ENCODE data around the gene CUX1. TPM values are rescaled to one million over a fixed set of nuclear protein-coding genes. Genes with fewer than 3 reads are reported as not detected.

CUX1 gene
- total RNA-seq, 1 experiment from 2014 or later, result 53.5 TPM

- peaks cover 2% of the 10 kb centered on the region; the same call in 1 of the 2 replicates for H3K79me2 ChIP-seq (ENCODE audit: insufficient read depth, low read length)
- Mint-ChIP-seq H3K36me3 (ENCODE audit: insufficient read depth in 1 of 3, low read depth in 3 of 3) (no peaks in the 10 kb centered on the region; a peak in 3 of 7 replicates), H3K27me3 (ENCODE audit: low read depth) (no peaks in the 10 kb centered on the region; the same call in 1 of the 2 replicates), H3K9me3 (no peaks in the 10 kb centered on the region; a peak in 1 of 5 replicates), H3K4me3 (no peak overlapping the region), H3K4me1 (peaks cover 16 to 32% of the 10 kb centered on the region in 2 experiments), H3K27ac (peak overlapping the region in 1 of 3 experiments; percentile 22; a peak in 1 of 7 replicates)
- no peak overlapping the region for H3T11ph ChIP-seq (ENCODE audit: low read length)
- H3K27me3 ChIP-seq (ENCODE audit: insufficient read depth, low read length), result no peaks in the 10 kb centered on the region
- peaks cover 6% of the 10 kb centered on the region for H3K79me1 ChIP-seq (ENCODE audit: insufficient read depth, low read depth, low read length, poor library complexity, severe bottlenecking)
- no peaks in the 10 kb centered on the region for H3K23me2 ChIP-seq (ENCODE audit: insufficient read length, low read depth, low read length, poor library complexity, severe bottlenecking)
- no peak overlapping the region for H3K23ac ChIP-seq (ENCODE audit: insufficient read length, low read depth, low read length)
- H3K4ac ChIP-seq (ENCODE audit: low read depth, low read length), result no peak overlapping the region
- no peak overlapping the region for H3K4me2 ChIP-seq (ENCODE audit: insufficient read depth, insufficient read length, low read length)
- H3K18ac ChIP-seq (ENCODE audit: insufficient read length, low read depth, low read length), result no peak overlapping the region
- no peak overlapping the region for H2BK20ac ChIP-seq (ENCODE audit: low read depth, low read length, poor library complexity, severe bottlenecking)
- DNase-seq, result no peak
- H2BK120ac ChIP-seq (ENCODE audit: low read depth, low read length, poor library complexity, severe bottlenecking), result no peak overlapping the region
- no peak overlapping the region for H2AK5ac ChIP-seq (ENCODE audit: insufficient read length, low read length)
- H2BK12ac ChIP-seq (ENCODE audit: insufficient read length, low read depth, low read length), result no peak overlapping the region
- H2AFZ ChIP-seq (ENCODE audit: low read length), result no peak overlapping the region
- no peak overlapping the region for H3K27ac ChIP-seq (ENCODE audit: insufficient read length, low read depth, low read length)
- no peaks in the 10 kb centered on the region for H3K9me3 ChIP-seq (ENCODE audit: control insufficient read depth, low read depth, low read length)
- H2BK5ac ChIP-seq (ENCODE audit: insufficient read length, low read length), result no peak overlapping the region
- H4K8ac ChIP-seq (replicated peaks; ENCODE audit: insufficient read length, low read depth, low read length), result no peak overlapping the region
- H3K56ac ChIP-seq (ENCODE audit: insufficient read length, low read depth, low read length), result no peak overlapping the region
- H4K5ac ChIP-seq (ENCODE audit: insufficient read length, low read depth, low read length), result no peak overlapping the region
- no peak overlapping the region for H4K91ac ChIP-seq (ENCODE audit: insufficient read length, low read depth, low read length)
- H3K9ac ChIP-seq (ENCODE audit: extremely low read depth, insufficient read length, low read length), result no peak overlapping the region
- H4K20me1 ChIP-seq (ENCODE audit: control insufficient read depth, insufficient read depth, insufficient read length), result no peaks in the 10 kb centered on the region
- H3K14ac ChIP-seq (ENCODE audit: insufficient read depth, low read length), result no peak overlapping the region
- no CpG with 5 or more reads among the region's 9 CpGs for WGBS (ENCODE audit: extremely low coverage, insufficient read length, low lambda C conversion rate)
- no peak for TF ChIP-seq CTCF (conservative IDR thresholded peaks at IDR 0.05)
- H2BK15ac ChIP-seq (ENCODE audit: low read depth, low read length), result no peak overlapping the region
- peaks cover 3% of the 10 kb centered on the region; the same call in 1 of the 2 replicates for H3K4me1 ChIP-seq (ENCODE audit: insufficient read depth, low read length)
Measured at GRCh38 chr7:102000123-102000522, 182.7 kb downstream of the CUX1 start.

Measured in H9 (cell line).